Activated naive CD4-positive, alpha-beta T cell treated with anti-CD3 and anti-CD28 coated beads for 36 hours (primary cell): Measurements from ENCODE around the gene TPSAB1. TPM values are rescaled to one million over a fixed set of nuclear protein-coding genes. Genes with fewer than 3 reads are reported as not detected.
"Not testable (repeated sequence)": the region's sequence is repeated elsewhere in the genome, so short reads cannot be mapped to it uniquely, and the experiment has no call there.

Experiments used
- CTCF ChIA-PET: fragments of 350-600 bp; sonication (Branson Sonifier 250); formaldehyde crosslinking; loops from one replicate; lab custom pipeline; 2021; ENCODE audit warnings: antibody characterized with exemption; lab: Charles Lee
- DNase-seq: peaks from one replicate; pipeline ENCODE4 v3.0.0-alpha.2; 2020
- H3K27ac Mint-ChIP-seq: one replicate; pipeline ENCODE4 v1.8.0; 2021; ENCODE audit warnings: mild to moderate bottlenecking, mixed read lengths
- H3K27me3 Mint-ChIP-seq: one replicate; pipeline ENCODE4 v1.8.0; 2021; ENCODE audit warnings: low read depth, mixed read lengths
- H3K36me3 Mint-ChIP-seq: one replicate; pipeline ENCODE4 v1.8.0; 2021; ENCODE audit warnings: low read depth, mixed read lengths
- H3K4me1 Mint-ChIP-seq: one replicate; pipeline ENCODE4 v1.8.0; 2021; ENCODE audit warnings: low read depth, mixed read lengths
- H3K4me3 Mint-ChIP-seq: one replicate; pipeline ENCODE4 v1.8.0; 2021; ENCODE audit warnings: mild to moderate bottlenecking, moderate library complexity, mixed read lengths
- H3K9me3 Mint-ChIP-seq: one replicate; pipeline ENCODE4 v1.8.0; 2021; ENCODE audit warnings: mixed read lengths
- intact Hi-C: fragments of 100-400 bp; cut with micrococcal nuclease; formaldehyde crosslinking; loops from one replicate; pipeline ENCODE4 v1.15.1; 2023
- total RNA-seq, 2 experiments: library from RNA; stranded (reverse); gene quantifications; one replicate each; pipeline ENCODE4 v1.2.3, GENCODE V29; 2021

The TPSAB1 gene
- total RNA-seq, 2 experiments from 2014 or later: not detected

DNA sequence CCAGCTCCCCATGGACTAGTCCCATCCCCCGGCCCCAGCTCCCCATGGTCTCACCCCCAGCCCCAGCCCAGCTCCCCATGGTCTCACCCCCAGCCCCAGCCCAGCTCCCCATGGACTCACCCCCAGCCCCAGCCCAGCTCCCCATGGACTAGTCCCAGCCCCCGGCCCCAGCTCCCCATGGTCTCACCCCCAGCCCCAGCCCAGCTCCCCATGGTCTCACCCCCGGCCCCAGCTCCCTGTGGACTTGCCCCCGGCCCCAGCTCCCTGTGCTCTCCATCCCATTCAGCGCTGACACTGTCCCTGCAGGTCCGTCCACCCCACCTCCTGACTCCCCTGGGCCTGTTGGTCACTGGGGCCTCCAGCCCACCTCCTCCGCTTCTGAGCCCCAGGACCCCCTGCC, 9.2 kb upstream of the TPSAB1 start:
- H3K9me3 Mint-ChIP-seq, DNase-seq, H3K27ac Mint-ChIP-seq, intact Hi-C loops, CTCF ChIA-PET, H3K36me3 Mint-ChIP-seq, H3K27me3 Mint-ChIP-seq, H3K4me1 Mint-ChIP-seq, H3K4me3 Mint-ChIP-seq: not testable (repeated sequence)

DNA sequence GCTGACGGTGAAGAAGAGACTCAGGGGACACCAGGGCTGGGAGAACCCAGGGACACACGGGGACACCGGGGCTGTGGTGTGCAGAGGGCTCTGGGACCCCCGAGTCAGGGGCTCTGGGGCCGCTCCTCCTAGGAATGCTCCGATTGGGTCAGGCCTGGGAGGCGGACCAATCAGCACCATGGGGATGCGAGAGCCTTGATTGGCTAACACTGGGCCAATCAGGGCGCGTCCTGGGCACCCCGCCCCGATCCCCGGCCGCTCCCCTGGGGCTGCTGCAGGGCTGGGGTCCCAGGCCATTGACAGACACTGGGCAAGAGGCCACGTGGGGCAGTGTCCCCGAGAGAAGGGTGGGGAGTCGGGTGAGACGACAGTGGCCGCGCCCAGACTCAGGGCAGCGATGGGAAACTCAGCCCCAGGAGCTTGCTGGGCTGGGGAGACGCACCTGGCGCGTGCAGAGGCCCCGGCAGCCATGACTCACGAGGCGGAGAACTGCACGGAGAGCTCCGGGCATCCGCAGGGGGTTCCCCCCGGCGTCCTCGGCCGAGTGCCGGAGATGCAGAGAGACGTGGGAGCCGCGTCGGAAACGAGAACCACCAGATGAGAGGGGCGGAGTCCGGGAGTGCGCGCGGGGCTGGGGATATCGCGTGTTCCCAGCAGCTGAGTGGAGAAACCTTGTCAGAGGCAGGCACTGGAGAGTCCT, 8.3 kb upstream of the TPSAB1 start:
- H3K27ac Mint-ChIP-seq, CTCF ChIA-PET, H3K9me3 Mint-ChIP-seq, H3K27me3 Mint-ChIP-seq, intact Hi-C loops, H3K36me3 Mint-ChIP-seq, H3K4me1 Mint-ChIP-seq, DNase-seq, H3K4me3 Mint-ChIP-seq: not testable (repeated sequence)

- H3K4me3 Mint-ChIP-seq, CTCF ChIA-PET, DNase-seq, H3K4me1 Mint-ChIP-seq, H3K27ac Mint-ChIP-seq, intact Hi-C loops, H3K27me3 Mint-ChIP-seq, H3K9me3 Mint-ChIP-seq, H3K36me3 Mint-ChIP-seq: not testable (repeated sequence)
These were observed 3.8 kb upstream of the TPSAB1 start for GRCh38 chr16:1236659-1237058.

DNA sequence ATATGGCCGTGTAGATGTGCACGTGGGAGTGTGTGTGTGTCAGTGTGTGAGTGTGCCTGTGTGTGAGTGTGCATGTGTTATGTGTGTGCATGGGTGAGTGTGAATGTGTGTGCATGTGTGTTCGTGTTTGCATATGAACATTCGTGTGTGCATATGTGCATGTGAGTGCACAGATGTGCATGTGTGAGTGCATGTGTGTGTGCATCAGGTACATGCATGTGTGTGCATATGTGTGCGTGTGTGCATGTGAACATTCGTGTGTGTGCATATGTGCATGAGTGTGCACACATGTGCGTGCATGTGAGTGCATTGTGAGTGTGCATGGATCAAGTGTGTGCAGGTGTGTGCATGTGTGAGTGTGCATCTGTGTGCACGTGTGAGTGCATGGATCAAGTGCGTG, 2.5 kb upstream of the TPSAB1 start:
- H3K9me3 Mint-ChIP-seq: no peaks in the 10 kb centered on the region
- no peaks in the 10 kb centered on the region for H3K36me3 Mint-ChIP-seq
- no peak overlapping the region for H3K27ac Mint-ChIP-seq
- no peak for DNase-seq
- intact Hi-C loops: no loop called here
- no peaks in the 10 kb centered on the region for H3K4me1 Mint-ChIP-seq
- CTCF ChIA-PET: no interaction called here
- H3K27me3 Mint-ChIP-seq: no peaks in the 10 kb centered on the region
- no peak overlapping the region for H3K4me3 Mint-ChIP-seq

DNA sequence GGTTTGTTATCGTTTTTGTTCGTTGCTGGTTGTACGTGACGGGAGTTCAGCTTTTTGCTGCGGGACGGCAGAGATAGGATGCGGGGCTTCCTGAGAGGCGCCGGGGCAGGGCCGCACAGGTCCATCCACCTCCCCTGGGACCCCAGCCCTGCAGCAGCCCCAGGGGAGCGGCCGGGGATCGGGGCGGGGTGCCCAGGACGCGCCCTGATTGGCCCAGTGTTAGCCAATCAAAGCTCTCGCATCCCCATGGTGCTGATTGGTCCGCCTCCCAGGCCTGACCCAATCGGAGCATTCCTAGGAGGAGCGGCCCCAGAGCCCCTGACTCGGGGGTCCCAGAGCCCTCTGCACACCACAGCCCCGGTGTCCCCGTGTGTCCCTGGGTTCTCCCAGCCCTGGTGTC, 1.6 kb upstream of the TPSAB1 start:
- CTCF ChIA-PET, H3K4me1 Mint-ChIP-seq: not testable (repeated sequence)

GRCh38 chr16:1239575-1239974, 930 bp upstream of the TPSAB1 start:
- intact Hi-C loops, DNase-seq, H3K4me3 Mint-ChIP-seq, H3K27ac Mint-ChIP-seq, H3K36me3 Mint-ChIP-seq, H3K9me3 Mint-ChIP-seq, H3K4me1 Mint-ChIP-seq, H3K27me3 Mint-ChIP-seq, CTCF ChIA-PET: not testable (repeated sequence)

More for the DNA sequence above, 1.6 kb upstream of the TPSAB1 start:
- DNase-seq, H3K27me3 Mint-ChIP-seq, H3K27ac Mint-ChIP-seq, intact Hi-C loops, H3K9me3 Mint-ChIP-seq, H3K4me3 Mint-ChIP-seq, H3K36me3 Mint-ChIP-seq: not testable (repeated sequence)

GRCh38 chr16:1241081-1241480, 576 bp downstream of the TPSAB1 start:
- intact Hi-C loops, H3K9me3 Mint-ChIP-seq, CTCF ChIA-PET, H3K4me1 Mint-ChIP-seq, H3K27ac Mint-ChIP-seq, DNase-seq, H3K36me3 Mint-ChIP-seq, H3K4me3 Mint-ChIP-seq, H3K27me3 Mint-ChIP-seq: not testable (repeated sequence)

DNA sequence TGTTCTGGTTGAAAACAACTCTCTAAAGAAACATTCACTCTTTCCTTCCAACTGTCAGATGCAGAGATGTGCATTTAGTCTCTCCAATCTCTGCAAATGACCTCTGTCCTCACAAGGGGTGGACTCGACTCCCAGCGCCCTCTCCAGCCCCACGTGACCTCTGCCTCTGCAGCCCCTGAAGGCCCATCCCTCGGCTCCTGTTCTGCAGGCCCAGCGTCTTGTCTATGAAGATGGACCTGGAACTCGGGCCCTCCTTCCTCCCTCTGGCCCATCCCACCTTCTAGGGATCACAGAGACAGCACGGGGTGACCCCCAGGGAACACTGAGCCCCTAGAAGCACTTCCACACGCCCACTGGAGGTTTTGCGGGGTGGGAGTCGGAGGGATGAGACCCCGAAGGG, 2.9 kb downstream of the TPSAB1 start:
- H3K36me3 Mint-ChIP-seq, DNase-seq, H3K27me3 Mint-ChIP-seq, H3K4me1 Mint-ChIP-seq, H3K9me3 Mint-ChIP-seq, intact Hi-C loops, H3K27ac Mint-ChIP-seq, H3K4me3 Mint-ChIP-seq: not testable (repeated sequence)
- CTCF ChIA-PET: interaction anchor here (0.6 kb wide), 1 partner anchor 117 kb away, joined by 3 read pairs; no protein-coding TSS in a partner anchor

- H3K27ac Mint-ChIP-seq, H3K36me3 Mint-ChIP-seq, DNase-seq, H3K27me3 Mint-ChIP-seq, H3K9me3 Mint-ChIP-seq, intact Hi-C loops, H3K4me3 Mint-ChIP-seq, H3K4me1 Mint-ChIP-seq: not testable (repeated sequence)
- CTCF ChIA-PET: interaction anchor here (0.6 kb wide), 1 partner anchor 118 kb away, joined by 3 read pairs; no protein-coding TSS in a partner anchor
These were observed 3.7 kb downstream of the TPSAB1 start for GRCh38 chr16:1243907-1244850.

DNA sequence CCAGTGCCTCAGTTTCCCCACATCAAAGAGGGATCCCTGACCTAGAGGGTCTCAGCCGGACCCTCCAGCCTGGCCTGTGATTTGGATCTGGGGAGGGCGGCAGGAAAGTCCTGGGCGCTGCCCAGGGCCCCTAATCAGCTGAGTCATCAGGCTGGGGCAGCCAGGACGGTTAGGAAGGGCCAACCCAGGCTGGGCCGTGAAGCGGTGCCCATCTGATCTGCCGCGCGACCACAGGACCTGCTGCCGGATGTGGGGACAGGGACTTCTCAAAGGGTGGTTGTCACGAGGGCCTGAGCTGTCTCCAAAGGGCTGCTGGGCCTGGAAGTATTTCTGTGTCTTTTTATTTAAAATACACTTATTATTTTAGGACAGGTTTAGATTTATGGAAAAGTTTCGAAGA, 4.4 kb downstream of the TPSAB1 start:
- intact Hi-C loops: no loop called here
- Mint-ChIP-seq H3K4me1 (peaks cover 2% of the 10 kb centered on the region), H3K27me3 (peaks cover 3% of the 10 kb centered on the region), H3K9me3 (no peaks in the 10 kb centered on the region), H3K4me3 (no peak overlapping the region), H3K27ac (no peak overlapping the region), H3K36me3 (no peaks in the 10 kb centered on the region)
- CTCF ChIA-PET: interaction anchor here (0.6 to 1.3 kb wide), 2 partner anchors 56 to 196 kb away, joined by 3 read pairs; no protein-coding TSS in a partner anchor
- DNase-seq: no peak

GRCh38 chr16:1245452-1246020, 5.0 kb downstream of the TPSAB1 start:
- Mint-ChIP-seq H3K27ac (no peak overlapping the region), H3K9me3 (no peaks in the 10 kb centered on the region), H3K27me3 (peaks cover 3% of the 10 kb centered on the region), H3K36me3 (no peaks in the 10 kb centered on the region), H3K4me1 (peaks cover 2% of the 10 kb centered on the region), H3K4me3 (no peak overlapping the region)
- CTCF ChIA-PET: interaction anchor here (0.6 to 1.3 kb wide), 2 partner anchors 55 to 195 kb away, joined by 3 read pairs; no protein-coding TSS in a partner anchor
- DNase-seq: no peak
- intact Hi-C loops: no loop called here

DNA sequence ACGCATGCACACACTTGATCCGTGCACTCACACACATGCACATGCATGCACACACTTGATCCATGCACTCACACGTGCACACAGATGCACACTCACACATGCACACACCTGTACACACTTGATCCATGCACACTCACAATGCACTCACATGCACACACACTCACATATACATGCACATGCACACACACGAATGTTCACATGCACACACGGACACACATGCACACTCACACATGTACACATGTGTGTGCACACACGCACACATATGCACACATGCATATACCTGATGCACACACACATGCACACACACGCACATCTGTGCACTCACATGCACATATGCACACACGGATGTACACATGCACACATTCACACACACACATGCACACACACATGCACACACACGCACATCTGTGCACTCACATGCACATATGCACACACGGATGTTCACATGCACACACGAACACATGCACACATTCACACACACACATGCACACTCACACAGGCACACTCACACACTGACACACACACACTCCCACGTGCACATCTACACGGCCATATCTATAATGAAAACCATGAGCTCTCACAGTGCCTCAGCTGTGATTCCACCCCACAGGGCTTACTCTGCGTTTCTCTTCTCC, 7.5 kb downstream of the TPSAB1 start:
- H3K4me3 Mint-ChIP-seq, intact Hi-C loops, H3K4me1 Mint-ChIP-seq, H3K9me3 Mint-ChIP-seq, H3K27me3 Mint-ChIP-seq, DNase-seq, H3K27ac Mint-ChIP-seq, H3K36me3 Mint-ChIP-seq: not testable (repeated sequence)
- CTCF ChIA-PET: interaction anchor here (0.5 kb wide), 1 partner anchor 654 kb away, joined by 3 read pairs; no protein-coding TSS in a partner anchor
